Bronchial epithelial cell (primary cell): ENCODE results near the gene EPYC. TPM values are rescaled to one million over a fixed set of nuclear protein-coding genes. Genes with fewer than 3 reads are reported as not detected.

Experiments
- DNase-seq: peaks from one replicate; pipeline ENCODE4 v3.0.0-alpha.2; 2010; ENCODE audit warnings: low read depth
- FAIRE-seq: peaks from 2 replicates; lab custom pipeline; 2011; peaks lifted over from hg19 to GRCh38; lab: Jason Lieb, UNC
- H3K27me3 ChIP-seq: 2 replicates; pipeline ENCODE4 v1.5.1; 2011; ENCODE audit warnings: low read length; ENCODE audit not compliant: control insufficient read depth, insufficient read depth
- H3K36me3 ChIP-seq: 2 replicates; pipeline ENCODE4 v1.5.1; 2011; ENCODE audit warnings: low read length; ENCODE audit not compliant: control insufficient read depth, insufficient read depth
- H3K4me3 ChIP-seq: 2 replicates; pipeline ENCODE4 v1.5.1; 2011; ENCODE audit warnings: mild to moderate bottlenecking, low read depth, low read length, control low read depth
- total RNA-seq: library from RNA; depleted of rRNA; stranded (reverse); fragments of >200 nt; gene quantifications from 2 replicates; pipeline ENCODE4 v1.2.1, GENCODE V29; 2014
- TF ChIP-seq, protein P1 (sequence below): IDR thresholded peaks from 2 replicates; pipeline ENCODE4 v1.5.1; 2011; ENCODE audit warnings: mild to moderate bottlenecking, moderate library complexity, low read length, control low read depth, inconsistent platforms; ENCODE audit not compliant: insufficient read depth, severe bottlenecking

The EPYC gene
- total RNA-seq, 1 donor from 2014 or later: not detected

DNA sequence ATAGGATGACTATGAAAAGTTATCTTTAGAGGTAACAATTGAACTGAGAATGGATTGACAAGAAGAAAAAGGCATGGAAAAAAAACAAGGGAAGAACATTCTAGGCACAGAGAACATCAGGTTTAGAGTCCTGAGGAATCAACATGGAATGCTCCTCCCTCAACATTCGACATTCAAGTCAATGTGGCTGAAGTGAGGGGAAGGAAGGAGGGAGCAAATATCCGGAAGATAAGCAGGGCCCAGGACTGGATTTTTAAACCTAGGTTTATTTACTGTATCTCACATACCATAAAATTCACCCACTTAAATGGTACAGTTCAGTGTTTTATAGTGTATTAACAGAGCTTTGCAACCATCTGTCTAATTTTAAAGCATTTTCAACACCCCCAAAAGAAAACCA, 40.2 kb downstream of the EPYC start:
- no peaks in the 10 kb centered on the region for H3K36me3 ChIP-seq
- no peaks in the 10 kb centered on the region for H3K27me3 ChIP-seq
- FAIRE-seq: no peak
- no peak overlapping the region for H3K4me3 ChIP-seq
- TF ChIP-seq, protein P1, sequence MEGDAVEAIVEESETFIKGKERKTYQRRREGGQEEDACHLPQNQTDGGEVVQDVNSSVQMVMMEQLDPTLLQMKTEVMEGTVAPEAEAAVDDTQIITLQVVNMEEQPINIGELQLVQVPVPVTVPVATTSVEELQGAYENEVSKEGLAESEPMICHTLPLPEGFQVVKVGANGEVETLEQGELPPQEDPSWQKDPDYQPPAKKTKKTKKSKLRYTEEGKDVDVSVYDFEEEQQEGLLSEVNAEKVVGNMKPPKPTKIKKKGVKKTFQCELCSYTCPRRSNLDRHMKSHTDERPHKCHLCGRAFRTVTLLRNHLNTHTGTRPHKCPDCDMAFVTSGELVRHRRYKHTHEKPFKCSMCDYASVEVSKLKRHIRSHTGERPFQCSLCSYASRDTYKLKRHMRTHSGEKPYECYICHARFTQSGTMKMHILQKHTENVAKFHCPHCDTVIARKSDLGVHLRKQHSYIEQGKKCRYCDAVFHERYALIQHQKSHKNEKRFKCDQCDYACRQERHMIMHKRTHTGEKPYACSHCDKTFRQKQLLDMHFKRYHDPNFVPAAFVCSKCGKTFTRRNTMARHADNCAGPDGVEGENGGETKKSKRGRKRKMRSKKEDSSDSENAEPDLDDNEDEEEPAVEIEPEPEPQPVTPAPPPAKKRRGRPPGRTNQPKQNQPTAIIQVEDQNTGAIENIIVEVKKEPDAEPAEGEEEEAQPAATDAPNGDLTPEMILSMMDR: no peak
- DNase-seq: no peak

DNA sequence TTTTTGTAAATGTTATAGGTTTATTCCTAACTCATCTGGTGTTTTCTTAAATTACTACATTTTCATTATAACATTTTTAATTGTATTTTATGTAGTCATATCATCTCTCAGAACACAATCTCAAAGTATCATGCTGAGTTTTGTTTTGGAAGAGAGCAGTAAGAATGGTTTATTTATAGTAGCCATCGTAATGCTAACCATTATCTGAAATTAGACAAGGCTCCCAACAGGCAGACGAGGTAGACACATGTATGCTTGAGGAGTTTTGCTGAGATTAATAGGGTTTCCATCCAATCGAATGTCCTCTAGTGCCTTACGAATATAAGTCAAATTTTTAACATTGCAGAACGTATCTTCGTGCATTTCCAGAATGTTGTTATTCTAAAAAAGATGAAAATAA, 40.8 kb downstream of the EPYC start:
- FAIRE-seq (no peak), DNase-seq (no peak)
- H3K27me3 ChIP-seq: no peaks in the 10 kb centered on the region
- TF ChIP-seq, protein P1: no peak
- H3K4me3 ChIP-seq: no peak overlapping the region
- no peaks in the 10 kb centered on the region for H3K36me3 ChIP-seq

DNA sequence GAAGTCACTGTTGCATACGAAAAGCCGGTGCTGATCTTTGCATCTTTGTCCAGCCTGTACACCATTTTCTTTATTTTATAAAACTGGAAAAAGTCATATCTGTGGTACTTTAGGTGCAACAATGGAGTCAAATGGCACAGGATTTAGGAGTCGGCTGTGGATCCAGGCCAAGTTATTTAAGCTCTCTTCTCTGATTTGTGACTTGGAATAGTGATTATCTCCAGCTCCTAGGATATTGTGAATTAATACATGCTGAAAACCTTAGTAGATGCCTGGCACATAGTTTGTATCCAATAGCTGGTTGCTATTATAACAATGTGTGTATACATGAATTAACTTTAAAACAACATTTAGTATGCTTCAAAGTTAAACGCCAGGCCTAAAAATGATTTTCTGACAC, 43.6 kb downstream of the EPYC start:
- TF ChIP-seq, protein P1: no peak
- FAIRE-seq (no peak), DNase-seq (no peak)
- Histone ChIP-seq H3K36me3 (no peaks in the 10 kb centered on the region), H3K27me3 (no peaks in the 10 kb centered on the region), H3K4me3 (no peak overlapping the region)

DNA sequence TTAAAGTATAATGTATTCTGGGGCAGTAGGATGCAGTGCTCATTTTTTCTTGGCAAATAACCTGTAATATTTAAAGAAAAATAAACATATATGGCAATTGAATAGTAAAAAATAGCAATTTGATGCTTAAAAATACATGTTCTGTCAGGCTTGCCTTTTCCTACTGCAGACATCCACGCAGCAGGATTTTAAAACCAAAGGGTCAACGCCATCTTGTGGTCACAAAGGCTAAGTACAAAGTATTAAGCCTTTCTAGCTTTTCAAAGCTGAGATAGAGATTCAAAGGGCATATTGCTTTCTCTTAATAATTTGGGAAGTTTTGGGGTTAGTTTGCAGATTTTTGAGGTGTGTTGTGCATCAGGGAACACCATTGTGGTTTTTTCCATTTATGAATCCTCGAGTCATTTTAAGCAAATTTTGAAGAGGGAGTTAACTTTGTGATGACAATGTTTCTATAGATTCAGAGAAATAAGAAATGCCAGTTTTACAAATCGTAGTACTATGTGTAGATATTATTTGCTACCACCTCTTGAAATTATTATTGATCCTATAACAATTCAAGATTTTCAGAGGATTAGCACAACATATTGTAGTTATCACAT, 45.1 kb downstream of the EPYC start:
- H3K36me3 ChIP-seq: no peaks in the 10 kb centered on the region
- TF ChIP-seq, protein P1: peak; percentile 63
- FAIRE-seq (no peak), DNase-seq (peak; percentile 46)
- no peaks in the 10 kb centered on the region for H3K27me3 ChIP-seq
- no peak overlapping the region for H3K4me3 ChIP-seq

DNA sequence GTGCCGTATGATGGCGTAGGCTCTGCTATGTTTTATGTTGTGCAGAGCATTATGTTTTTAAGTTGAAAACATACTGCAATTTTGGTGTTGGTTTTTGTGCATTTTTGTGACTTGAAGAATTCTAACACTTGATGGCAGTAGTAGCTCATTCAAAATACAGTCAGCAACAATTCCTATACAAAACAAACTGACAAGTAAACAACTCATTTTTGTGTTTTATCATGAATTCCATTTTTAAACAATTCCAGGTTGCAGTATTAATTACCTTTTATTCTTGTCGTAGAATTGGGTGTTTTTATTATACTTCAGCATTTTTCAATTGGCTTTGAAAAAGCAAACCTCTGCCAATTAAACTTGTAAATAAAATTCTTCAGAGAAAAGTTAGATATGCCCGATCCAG, 45.7 kb downstream of the EPYC start:
- no peak for FAIRE-seq
- Histone ChIP-seq H3K4me3 (no peak overlapping the region), H3K36me3 (no peaks in the 10 kb centered on the region), H3K27me3 (no peaks in the 10 kb centered on the region)
- DNase-seq: peak; percentile 15
- TF ChIP-seq, protein P1: no peak

DNA sequence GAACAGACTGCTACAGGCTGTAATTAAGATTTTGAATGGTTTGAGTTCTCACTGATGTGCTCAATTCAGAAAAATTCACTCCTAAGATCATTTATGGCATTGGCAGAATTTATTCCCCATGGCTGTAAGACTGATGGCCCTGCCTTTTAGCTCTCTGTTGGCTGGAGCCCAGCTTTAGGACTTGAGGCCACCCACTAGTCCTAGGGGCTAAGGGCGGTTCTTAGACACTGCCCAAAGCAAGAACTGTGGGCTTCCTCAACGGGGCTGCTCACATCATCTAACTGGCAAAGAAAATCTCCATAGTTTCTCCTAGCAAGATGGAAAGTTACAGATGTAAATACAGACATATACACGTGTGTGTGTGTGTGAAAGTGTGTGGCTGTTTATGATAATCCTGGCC, 46.4 kb downstream of the EPYC start:
- H3K36me3 ChIP-seq: no peaks in the 10 kb centered on the region
- TF ChIP-seq, protein P1: no peak
- DNase-seq: no peak
- H3K27me3 ChIP-seq: no peaks in the 10 kb centered on the region
- H3K4me3 ChIP-seq: no peak overlapping the region
- FAIRE-seq: no peak
